HEK293 (cell line): ENCODE results near the gene BMERB1.
"Not testable (repeated sequence)": the region's sequence is repeated elsewhere in the genome, so short reads cannot be mapped to it uniquely, and the experiment has no call there.

ENCODE experiments used
- CTCF ChIA-PET: fragments of 350-600 bp; formaldehyde crosslinking; extraction: SDS; loops from one replicate; lab custom pipeline; 2021; ENCODE audit warnings: antibody characterized with exemption; lab: Yijun Ruan, JAX
- POLR2A ChIA-PET: fragments of 300-600 bp; formaldehyde crosslinking; extraction: SDS; loops from one replicate; lab custom pipeline; 2020; ENCODE audit warnings: antibody characterized with exemption, inconsistent platforms; lab: Yijun Ruan, JAX
- H3K27ac ChIP-seq: fragments of 200-500 bp; sonication (Bioruptor generic); 2 replicates; pipeline ENCODE4 v1.5.1; 2014; ENCODE audit warnings: low read depth, low read length, control low read depth, inconsistent platforms; ENCODE audit errors: extremely low read depth
- H3K36me3 ChIP-seq, 2 experiments: fragments of 200-500 bp in 1 of 2; sonication (Bioruptor generic) in 1 of 2; 1 replicate in 1 of 2; 2 replicates in 1 of 2; pipeline ENCODE4 v1.5.1; 2014 to 2017; ENCODE audit warnings: inconsistent platforms in 2 of 2, low read length in 2 of 2; ENCODE audit not compliant: control insufficient read depth in 2 of 2, insufficient read depth in 1 of 2
- H3K4me1 ChIP-seq: fragments of 200-500 bp; sonication (Bioruptor generic); 2 replicates; pipeline ENCODE4 v1.5.1; 2014; ENCODE audit warnings: mild to moderate bottlenecking, low read length, inconsistent platforms; ENCODE audit not compliant: control insufficient read depth, insufficient read depth
- H3K4me3 ChIP-seq: 2 replicates; pipeline ENCODE4 v1.5.1; 2011; ENCODE audit warnings: low read depth, mild to moderate bottlenecking, control low read depth, low read length, moderate library complexity
- H3K9me3 ChIP-seq: fragments of 200-500 bp; sonication (Bioruptor generic); 2 replicates; pipeline ENCODE4 v1.5.1; 2014; ENCODE audit warnings: low read depth, low read length, inconsistent platforms; ENCODE audit not compliant: control insufficient read depth, insufficient read depth
- ELK4 ChIP-seq: IDR thresholded peaks from 2 replicates; pipeline ENCODE4 v1.6.1; 2011; ENCODE audit warnings: mild to moderate bottlenecking, low read depth, low read length, borderline replicate concordance
- GLI2 ChIP-seq: fragments of 450-650 bp; formaldehyde crosslinking; IDR thresholded peaks from 2 replicates; pipeline ENCODE4; 2017; ENCODE audit warnings: missing biosample characterization, missing genetic modification characterization, low read depth, borderline replicate concordance
- HOXD13 ChIP-seq: sonication (generic); formaldehyde crosslinking; IDR thresholded peaks from 2 replicates; pipeline ENCODE4 v1.8.0; 2022; ENCODE audit warnings: missing genetic modification reagents, borderline replicate concordance
- KLF10 ChIP-seq: fragments of 450-650 bp; IDR thresholded peaks from 2 replicates; pipeline ENCODE4 v1.5.1; 2018; ENCODE audit warnings: missing biosample characterization, mild to moderate bottlenecking, missing genetic modification characterization
- KLF17 ChIP-seq: fragments of 450-650 bp; formaldehyde crosslinking; IDR thresholded peaks from 2 replicates; pipeline ENCODE4 v1.5.1; 2016; ENCODE audit warnings: missing biosample characterization, missing genetic modification characterization
- PRDM10 ChIP-seq: fragments of 450-650 bp; formaldehyde crosslinking; IDR thresholded peaks from 2 replicates; pipeline ENCODE4 v1.5.1; 2016; ENCODE audit warnings: missing biosample characterization, missing genetic modification characterization
- SETDB1 ChIP-seq: IDR thresholded peaks from one replicate; pipeline ENCODE4 v1.6.1; 2017; ENCODE audit warnings: mild to moderate bottlenecking, low read length, moderate library complexity, mixed read lengths; ENCODE audit not compliant: insufficient read length
- ZBTB7A ChIP-seq: fragments of 450-650 bp; formaldehyde crosslinking; IDR thresholded peaks from 2 replicates; pipeline ENCODE4 v1.5.1; 2016; ENCODE audit warnings: low read depth, missing biosample characterization, missing genetic modification characterization
- ZFP41 ChIP-seq: fragments of 450-650 bp; formaldehyde crosslinking; IDR thresholded peaks from 2 replicates; pipeline ENCODE4 v1.5.1; 2016; ENCODE audit warnings: missing biosample characterization, missing genetic modification characterization, borderline replicate concordance
- ZNF280C ChIP-seq: fragments of 450-650 bp; formaldehyde crosslinking; IDR thresholded peaks from 2 replicates; pipeline ENCODE4 v1.5.1; 2016; ENCODE audit warnings: missing biosample characterization, missing genetic modification characterization
- ZNF311 ChIP-seq: fragments of 450-650 bp; formaldehyde crosslinking; IDR thresholded peaks from 2 replicates; pipeline ENCODE4 v1.5.1; 2017; ENCODE audit warnings: missing biosample characterization, missing genetic modification characterization, borderline replicate concordance
- ZNF398 ChIP-seq: fragments of 450-650 bp; formaldehyde crosslinking; IDR thresholded peaks from 2 replicates; pipeline ENCODE4 v1.5.1; 2017; ENCODE audit warnings: missing biosample characterization, missing genetic modification characterization
- ZNF404 ChIP-seq: fragments of 450-650 bp; formaldehyde crosslinking; IDR thresholded peaks from 2 replicates; pipeline ENCODE4 v1.5.1; 2017; ENCODE audit warnings: missing biosample characterization, missing genetic modification characterization
- ZNF510 ChIP-seq: fragments of 450-650 bp; formaldehyde crosslinking; IDR thresholded peaks from 2 replicates; pipeline ENCODE4 v1.5.1; 2018; ENCODE audit warnings: mild to moderate bottlenecking, missing genetic modification characterization, missing biosample characterization; ENCODE audit not compliant: insufficient replicate concordance
- ZNF513 ChIP-seq: fragments of 450-650 bp; IDR thresholded peaks from 2 replicates; pipeline ENCODE4 v1.5.1; 2018; ENCODE audit warnings: missing biosample characterization, missing genetic modification characterization
- ZNF555 ChIP-seq: fragments of 450-650 bp; formaldehyde crosslinking; conservative IDR thresholded peaks from 2 replicates; pipeline ENCODE4 v1.5.1; 2017; ENCODE audit warnings: missing biosample characterization, mild to moderate bottlenecking, missing genetic modification characterization, inconsistent platforms
- ZNF654 ChIP-seq: fragments of 450-650 bp; formaldehyde crosslinking; IDR thresholded peaks from 2 replicates; pipeline ENCODE4 v1.5.1; 2016; ENCODE audit warnings: low read depth, missing biosample characterization, missing genetic modification characterization
- ZNF776 ChIP-seq: fragments of 450-650 bp; formaldehyde crosslinking; IDR thresholded peaks from 2 replicates; pipeline ENCODE4 v1.5.0; 2017; ENCODE audit warnings: missing biosample characterization, missing genetic modification characterization, borderline replicate concordance
- ZSCAN16 ChIP-seq: fragments of 450-650 bp; formaldehyde crosslinking; IDR thresholded peaks from 2 replicates; pipeline ENCODE4 v1.5.1; 2016; ENCODE audit warnings: missing biosample characterization, missing genetic modification characterization
- ZSCAN23 ChIP-seq: fragments of 450-650 bp; formaldehyde crosslinking; IDR thresholded peaks from 2 replicates; pipeline ENCODE4 v1.5.1; 2016; ENCODE audit warnings: missing biosample characterization, missing genetic modification characterization

Gene BMERB1

GRCh38 chr16:15466886-15467781, 32.7 kb downstream of the BMERB1 start (continued):
- TF ChIP-seq PRDM10, result no peak
- no peak for TF ChIP-seq ZNF776 (tag by site-specific recombination)
- peak; percentile 71 for TF ChIP-seq ZNF654 (tag by site-specific recombination)
- no peak for TF ChIP-seq KLF17 (tag by site-specific recombination)
- TF ChIP-seq ZNF510 (tag by site-specific recombination), result no peak
- no peak for TF ChIP-seq ZBTB7A

GRCh38 chr16:15476971-15477370, 42.6 kb downstream of the BMERB1 start:
- CTCF ChIA-PET, POLR2A ChIA-PET: not testable (repeated sequence)

GRCh38 chr16:15477802-15478201, 43.4 kb downstream of the BMERB1 start:
- no peaks in the 10 kb centered on the region; the same call in 1 of the 2 replicates for H3K9me3 ChIP-seq
- ChIA-PET POLR2A (no interaction called here), CTCF (no interaction called here)
- no peaks in the 10 kb centered on the region for H3K36me3 ChIP-seq
- no peaks in the 10 kb centered on the region; the same call in 1 of the 2 replicates for H3K4me1 ChIP-seq
- H3K27ac ChIP-seq, result no peak overlapping the region
- H3K4me3 ChIP-seq, result no peak overlapping the region
- no peak for TF ChIP-seq ZNF555 (tag by site-specific recombination)
- TF ChIP-seq ZNF280C (tag by site-specific recombination), result no peak
- TF ChIP-seq ZSCAN23, result no peak
- TF ChIP-seq ELK4, result no peak
- TF ChIP-seq ZSCAN16 (tag by site-specific recombination), result no peak
- no peak for TF ChIP-seq ZNF404
- no peak for TF ChIP-seq ZNF398
- no peak for TF ChIP-seq GLI2 (tag by site-specific recombination)
- TF ChIP-seq ZNF513 (tag by site-specific recombination), result no peak
- no peak for TF ChIP-seq ZFP41 (tag by site-specific recombination)
- TF ChIP-seq HOXD13 (CRISPR knock-in tag), result no peak
- TF ChIP-seq ZNF311, result no peak
- no peak for TF ChIP-seq KLF10 (tag by site-specific recombination)
- no peak for TF ChIP-seq SETDB1

More at GRCh38 chr16:15476971-15477370, 42.6 kb downstream of the BMERB1 start:
- H3K4me1 ChIP-seq, H3K36me3 ChIP-seq, H3K4me3 ChIP-seq, H3K9me3 ChIP-seq, H3K27ac ChIP-seq: not testable (repeated sequence)
